OCI-LY7 (cell line): ENCODE measurements around the gene FBLN1. TPM values are rescaled to one million over a fixed set of nuclear protein-coding genes. Genes with fewer than 3 reads are reported as not detected.

Source experiments
- BruUV-seq: library from RNA; stranded (reverse); fragments of 400-500 nt; replicated peaks from 2 replicates; lab custom pipeline; 2021; lab: Mats Ljungman, UMichigan
- CTCF ChIA-PET: fragments of 300-600 bp; sonication (Branson Sonifier 250); formaldehyde crosslinking; loops from one replicate; lab custom pipeline; 2022; ENCODE audit warnings: antibody characterized with exemption; ENCODE audit not compliant: unreplicated experiment; lab: Charles Lee
- POLR2A ChIA-PET: fragments of 300-600 bp; sonication (Branson Sonifier 250); formaldehyde crosslinking; loops from one replicate; lab custom pipeline; 2022; ENCODE audit warnings: antibody characterized with exemption; lab: Charles Lee
- DNase-seq: peaks from one replicate; pipeline ENCODE4 v3.0.0-alpha.2; 2015; ENCODE audit warnings: low spot score
- H2AFZ ChIP-seq: fragments of 200-600 bp; sonication (generic), shearing (Covaris generic); 2 replicates; pipeline ENCODE4 v1.6.1; 2014; ENCODE audit warnings: mild to moderate bottlenecking, antibody characterized with exemption, low read length, moderate library complexity
- H3K27ac ChIP-seq: fragments of 200-600 bp; sonication (generic); 2 replicates; pipeline ENCODE4 v1.5.1; 2014; ENCODE audit warnings: mixed run types, low read depth, mild to moderate bottlenecking, moderate library complexity, low read length, inconsistent platforms; ENCODE audit not compliant: poor library complexity, severe bottlenecking
- H3K36me3 ChIP-seq: fragments of 200-600 bp; sonication (generic); 2 replicates; pipeline ENCODE4 v1.6.1; 2014; ENCODE audit warnings: mild to moderate bottlenecking, antibody characterized with exemption, low read length, moderate library complexity, mixed read lengths; ENCODE audit not compliant: insufficient read depth
- H3K4me1 ChIP-seq: fragments of 200-600 bp; sonication (generic); 2 replicates; pipeline ENCODE4 v1.5.1; 2014; ENCODE audit warnings: mild to moderate bottlenecking, low read length; ENCODE audit not compliant: insufficient read depth, poor library complexity, severe bottlenecking
- H3K4me2 ChIP-seq: fragments of 200-600 bp; sonication (generic); 2 replicates; pipeline ENCODE4 v1.6.1; 2014; ENCODE audit warnings: mild to moderate bottlenecking, low read length
- H3K4me3 ChIP-seq: fragments of 200-600 bp; sonication (generic); 2 replicates; pipeline ENCODE4 v1.5.1; 2014; ENCODE audit warnings: mild to moderate bottlenecking, low read depth, low read length; ENCODE audit not compliant: poor library complexity, severe bottlenecking
- H3K79me2 ChIP-seq: fragments of 200-600 bp; sonication (generic); 2 replicates; pipeline ENCODE4 v1.6.1; 2016; ENCODE audit warnings: low read depth, mild to moderate bottlenecking, low read length, moderate library complexity, mixed read lengths; ENCODE audit not compliant: insufficient read depth
- H3K9me2 ChIP-seq: fragments of 200-600 bp; sonication (generic); 2 replicates; pipeline ENCODE4 v1.6.1; 2016; ENCODE audit warnings: mild to moderate bottlenecking, low read length, mixed read lengths; ENCODE audit not compliant: insufficient read depth
- H3K9me3 ChIP-seq: fragments of 200-600 bp; sonication (generic); 2 replicates; pipeline ENCODE4 v1.6.1; 2014; ENCODE audit warnings: mild to moderate bottlenecking, mixed run types, low read length, mixed read lengths
- H4K20me1 ChIP-seq: fragments of 200-600 bp; sonication (generic); 2 replicates; pipeline ENCODE4 v1.6.1; 2014; ENCODE audit warnings: mild to moderate bottlenecking, antibody characterized with exemption, low read length, moderate library complexity, mixed read lengths; ENCODE audit not compliant: insufficient read depth
- EZH2phosphoT487 ChIP-seq: fragments of 200-600 bp; sonication (generic); IDR thresholded peaks from 2 replicates; pipeline ENCODE4 v1.6.1; 2018; ENCODE audit warnings: low read depth, borderline replicate concordance, mild to moderate bottlenecking, mixed run types, antibody characterized with exemption, low read length, moderate library complexity, mixed read lengths
- intact Hi-C: fragments of 100-400 bp; cut with micrococcal nuclease; formaldehyde crosslinking; loops from one replicate; pipeline ENCODE4 v1.10.0; 2022; ENCODE audit not compliant: unreplicated experiment
- total RNA-seq, 2 experiments: library from RNA; depleted of rRNA in 1 of 2; stranded (reverse); fragments of >200 nt in 1 of 2; shearing (Covaris generic) in 1 of 2; gene quantifications; 2 replicates each; pipeline ENCODE4 v1.2.3, GENCODE V29; 2014 to 2022
- TF ChIP-seq, protein P1 (sequence below): fragments of 200-600 bp; sonication (generic); conservative IDR thresholded peaks from 2 replicates; pipeline ENCODE4 v1.5.1; 2014; ENCODE audit warnings: mild to moderate bottlenecking, antibody characterized with exemption, low read length, moderate library complexity, mixed read lengths

Gene FBLN1
- total RNA-seq, 2 experiments from 2014 or later = not detected

- ChIA-PET POLR2A (no interaction called here), CTCF (interaction anchor here (0.7 kb wide), 1 partner anchor 8 kb away, joined by 3 read pairs; no protein-coding TSS in a partner anchor)
- intact Hi-C loops = no loop called here
- no peaks in the 10 kb centered on the region for H3K4me1 ChIP-seq
- no peaks in the 10 kb centered on the region for H3K9me3 ChIP-seq
- H3K27ac ChIP-seq = no peak overlapping the region
- no peaks in the 10 kb centered on the region for H3K36me3 ChIP-seq
- H3K9me2 ChIP-seq = no peaks in the 10 kb centered on the region
- TF ChIP-seq, protein P1, sequence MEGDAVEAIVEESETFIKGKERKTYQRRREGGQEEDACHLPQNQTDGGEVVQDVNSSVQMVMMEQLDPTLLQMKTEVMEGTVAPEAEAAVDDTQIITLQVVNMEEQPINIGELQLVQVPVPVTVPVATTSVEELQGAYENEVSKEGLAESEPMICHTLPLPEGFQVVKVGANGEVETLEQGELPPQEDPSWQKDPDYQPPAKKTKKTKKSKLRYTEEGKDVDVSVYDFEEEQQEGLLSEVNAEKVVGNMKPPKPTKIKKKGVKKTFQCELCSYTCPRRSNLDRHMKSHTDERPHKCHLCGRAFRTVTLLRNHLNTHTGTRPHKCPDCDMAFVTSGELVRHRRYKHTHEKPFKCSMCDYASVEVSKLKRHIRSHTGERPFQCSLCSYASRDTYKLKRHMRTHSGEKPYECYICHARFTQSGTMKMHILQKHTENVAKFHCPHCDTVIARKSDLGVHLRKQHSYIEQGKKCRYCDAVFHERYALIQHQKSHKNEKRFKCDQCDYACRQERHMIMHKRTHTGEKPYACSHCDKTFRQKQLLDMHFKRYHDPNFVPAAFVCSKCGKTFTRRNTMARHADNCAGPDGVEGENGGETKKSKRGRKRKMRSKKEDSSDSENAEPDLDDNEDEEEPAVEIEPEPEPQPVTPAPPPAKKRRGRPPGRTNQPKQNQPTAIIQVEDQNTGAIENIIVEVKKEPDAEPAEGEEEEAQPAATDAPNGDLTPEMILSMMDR = no peak
- no peak for TF ChIP-seq EZH2phosphoT487
- no peak overlapping the region for H3K4me3 ChIP-seq
- no peaks in the 10 kb centered on the region for H3K79me2 ChIP-seq
- no peak for DNase-seq
- no TSS peak for BruUV-seq
- no peak overlapping the region for H2AFZ ChIP-seq
- H4K20me1 ChIP-seq = no peaks in the 10 kb centered on the region
- H3K4me2 ChIP-seq = no peak overlapping the region
These were observed 24.8 kb downstream of the FBLN1 start for GRCh38 chr22:45527456-45527855.

GRCh38 chr22:45528046-45528445 is 25.4 kb downstream of the FBLN1 start:
- no peak overlapping the region for H2AFZ ChIP-seq
- no peak overlapping the region for H3K4me3 ChIP-seq
- no peak overlapping the region for H3K27ac ChIP-seq
- H3K36me3 ChIP-seq = no peaks in the 10 kb centered on the region
- no peak for DNase-seq
- TF ChIP-seq, protein P1 = no peak
- no peak for TF ChIP-seq EZH2phosphoT487
- H3K79me2 ChIP-seq = no peaks in the 10 kb centered on the region
- intact Hi-C loops = no loop called here
- no peaks in the 10 kb centered on the region for H3K9me3 ChIP-seq
- no TSS peak for BruUV-seq
- POLR2A ChIA-PET = no interaction called here
- H3K9me2 ChIP-seq = no peaks in the 10 kb centered on the region
- CTCF ChIA-PET = no interaction called here
- no peak overlapping the region for H3K4me2 ChIP-seq
- H4K20me1 ChIP-seq = no peaks in the 10 kb centered on the region
- no peaks in the 10 kb centered on the region for H3K4me1 ChIP-seq

DNA sequence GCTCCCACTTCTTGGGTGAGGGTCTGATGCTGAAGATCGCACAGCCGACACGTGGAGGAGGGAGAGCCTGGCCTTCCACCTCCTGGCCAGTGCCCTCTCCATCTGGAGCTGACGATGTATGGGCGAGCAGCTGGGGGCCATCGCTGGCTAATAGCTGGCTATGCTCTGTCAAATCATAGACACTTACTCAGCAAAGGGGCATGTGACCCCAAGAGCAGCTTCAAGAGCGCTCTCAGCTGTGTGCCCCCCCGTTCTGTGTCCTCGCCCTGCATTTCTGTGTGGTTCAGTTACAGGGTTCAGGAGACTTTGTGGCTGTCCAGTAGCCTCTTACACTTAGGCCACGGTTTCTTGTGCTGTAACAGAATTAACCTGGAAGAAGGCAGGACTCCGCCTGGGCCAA is 26.4 kb downstream of the FBLN1 start:
- CTCF ChIA-PET = no interaction called here
- Histone ChIP-seq H3K27ac (no peak overlapping the region), H3K4me2 (no peak overlapping the region), H4K20me1 (no peaks in the 10 kb centered on the region), H3K4me1 (no peaks in the 10 kb centered on the region), H3K36me3 (no peaks in the 10 kb centered on the region), H3K4me3 (no peak overlapping the region), H2AFZ (no peak overlapping the region), H3K79me2 (no peaks in the 10 kb centered on the region), H3K9me2 (no peaks in the 10 kb centered on the region), H3K9me3 (no peaks in the 10 kb centered on the region)
- POLR2A ChIA-PET = no interaction called here
- no peak for TF ChIP-seq EZH2phosphoT487
- TF ChIP-seq, protein P1 = no peak
- no peak for DNase-seq
- no TSS peak for BruUV-seq
- intact Hi-C loops = no loop called here
